Osteoblast (primary cell): ENCODE data around the gene ADAM22. TPM values are rescaled to one million over a fixed set of nuclear protein-coding genes. Genes with fewer than 3 reads are reported as not detected.

Source experiments
- DNase-seq: peaks from one replicate; pipeline ENCODE4 v3.0.0; 2011; ENCODE audit warnings: low spot score, mixed read lengths; ENCODE audit not compliant: insufficient read length; ENCODE audit errors: missing footprints
- H2AFZ ChIP-seq: 2 replicates; pipeline ENCODE4 v1.6.0; 2011; ENCODE audit warnings: mild to moderate bottlenecking, low read length
- H3K27ac ChIP-seq: 2 replicates; pipeline ENCODE4 v1.5.1; 2011; ENCODE audit warnings: mild to moderate bottlenecking, low read depth, low read length, moderate library complexity
- H3K27me3 ChIP-seq: 2 replicates; pipeline ENCODE4 v1.6.0; 2012; ENCODE audit warnings: mild to moderate bottlenecking, control low read depth, inconsistent platforms, low read length, moderate library complexity; ENCODE audit not compliant: insufficient read depth
- H3K36me3 ChIP-seq: 2 replicates; pipeline ENCODE4 v1.5.1; 2011; ENCODE audit warnings: mild to moderate bottlenecking, low read length, control low read depth, moderate library complexity; ENCODE audit not compliant: insufficient read depth
- H3K4me1 ChIP-seq: 2 replicates; pipeline ENCODE4 v1.5.1; 2011; ENCODE audit warnings: mild to moderate bottlenecking, low read length, control low read depth, moderate library complexity; ENCODE audit not compliant: insufficient read depth
- H3K4me2 ChIP-seq: 2 replicates; pipeline ENCODE4 v1.6.0; 2011; ENCODE audit warnings: mild to moderate bottlenecking, low read length; ENCODE audit not compliant: insufficient read depth
- H3K4me3 ChIP-seq: fragments of 200-600 bp; sonication (generic); 3 replicates; pipeline ENCODE4 v1.5.1; 2012; ENCODE audit warnings: mild to moderate bottlenecking, low read length, inconsistent platforms; ENCODE audit not compliant: insufficient read depth
- H3K79me2 ChIP-seq: 2 replicates; pipeline ENCODE4 v1.6.0; 2012; ENCODE audit warnings: mild to moderate bottlenecking, low read length, control low read depth, inconsistent platforms; ENCODE audit not compliant: insufficient read depth
- H3K9me3 ChIP-seq: 2 replicates; pipeline ENCODE4 v1.5.1; 2011; ENCODE audit warnings: low read depth, low read length, control low read depth
- H4K20me1 ChIP-seq: 2 replicates; pipeline ENCODE4 v1.6.0; 2012; ENCODE audit warnings: mild to moderate bottlenecking, low read length, control low read depth; ENCODE audit not compliant: insufficient read depth
- total RNA-seq: library from RNA; depleted of rRNA; stranded (reverse); fragments of >200 nt; gene quantifications from 2 replicates; pipeline ENCODE4 v1.2.3, GENCODE V29; 2012
- TF ChIP-seq, protein P1 (sequence below): IDR thresholded peaks from 2 replicates; pipeline ENCODE4 v1.5.1; 2011; ENCODE audit warnings: mild to moderate bottlenecking, low read depth, low read length, moderate library complexity; ENCODE audit errors: extremely low read depth

ADAM22 gene
- total RNA-seq, 1 donor = 0.36 TPM

DNA sequence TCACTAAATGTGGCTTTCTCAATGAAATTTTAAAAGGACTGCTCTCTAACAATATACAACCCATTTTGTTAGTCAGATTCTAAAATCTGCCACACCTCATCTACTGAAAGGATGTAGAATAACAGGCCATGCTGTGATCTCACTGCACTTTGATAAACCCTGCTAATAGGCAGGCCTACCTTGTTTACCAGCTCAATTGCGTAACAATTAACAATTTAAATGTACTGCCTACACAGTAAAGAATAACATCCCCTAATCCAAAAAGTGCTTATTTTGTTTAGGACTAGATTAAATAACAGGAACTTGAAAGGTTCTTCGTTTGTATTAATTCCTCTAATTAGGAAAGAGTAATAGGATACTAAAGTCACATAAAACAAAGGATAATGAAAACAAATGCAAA, 281.2 kb downstream of the ADAM22 start:
- H3K79me2 ChIP-seq = peaks cover 50% of the 10 kb centered on the region
- H3K27me3 ChIP-seq = no peaks in the 10 kb centered on the region
- peaks cover 11% of the 10 kb centered on the region for H3K4me1 ChIP-seq
- H3K9me3 ChIP-seq = no peaks in the 10 kb centered on the region
- H3K27ac ChIP-seq = no peak overlapping the region
- peaks cover 25% of the 10 kb centered on the region for H4K20me1 ChIP-seq
- TF ChIP-seq, protein P1, sequence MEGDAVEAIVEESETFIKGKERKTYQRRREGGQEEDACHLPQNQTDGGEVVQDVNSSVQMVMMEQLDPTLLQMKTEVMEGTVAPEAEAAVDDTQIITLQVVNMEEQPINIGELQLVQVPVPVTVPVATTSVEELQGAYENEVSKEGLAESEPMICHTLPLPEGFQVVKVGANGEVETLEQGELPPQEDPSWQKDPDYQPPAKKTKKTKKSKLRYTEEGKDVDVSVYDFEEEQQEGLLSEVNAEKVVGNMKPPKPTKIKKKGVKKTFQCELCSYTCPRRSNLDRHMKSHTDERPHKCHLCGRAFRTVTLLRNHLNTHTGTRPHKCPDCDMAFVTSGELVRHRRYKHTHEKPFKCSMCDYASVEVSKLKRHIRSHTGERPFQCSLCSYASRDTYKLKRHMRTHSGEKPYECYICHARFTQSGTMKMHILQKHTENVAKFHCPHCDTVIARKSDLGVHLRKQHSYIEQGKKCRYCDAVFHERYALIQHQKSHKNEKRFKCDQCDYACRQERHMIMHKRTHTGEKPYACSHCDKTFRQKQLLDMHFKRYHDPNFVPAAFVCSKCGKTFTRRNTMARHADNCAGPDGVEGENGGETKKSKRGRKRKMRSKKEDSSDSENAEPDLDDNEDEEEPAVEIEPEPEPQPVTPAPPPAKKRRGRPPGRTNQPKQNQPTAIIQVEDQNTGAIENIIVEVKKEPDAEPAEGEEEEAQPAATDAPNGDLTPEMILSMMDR = no peak
- H2AFZ ChIP-seq = no peak overlapping the region
- H3K4me3 ChIP-seq = no peak overlapping the region
- no peak overlapping the region for H3K4me2 ChIP-seq
- DNase-seq = no peak
- peaks cover 45% of the 10 kb centered on the region for H3K36me3 ChIP-seq

DNA sequence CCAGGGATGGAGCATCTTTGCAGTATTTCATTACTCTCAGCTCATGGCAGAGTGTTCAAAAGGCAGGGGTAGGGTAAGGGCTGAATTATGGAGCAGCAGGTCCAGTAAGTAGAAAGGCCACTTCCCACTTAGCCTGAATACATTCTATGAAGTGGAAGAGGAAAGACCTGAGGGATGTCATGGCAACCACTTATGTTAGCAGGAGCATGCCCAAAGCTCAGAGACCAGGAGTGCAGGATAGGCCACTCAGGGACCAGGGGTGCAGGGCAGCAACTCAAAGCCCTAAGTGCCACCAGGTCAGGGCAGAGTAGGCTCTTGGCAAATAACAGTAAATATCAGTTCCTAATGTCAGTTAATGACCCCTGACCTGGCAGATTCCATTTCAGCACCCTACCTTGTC, 282.2 kb downstream of the ADAM22 start:
- H3K4me2 ChIP-seq = no peak overlapping the region
- H2AFZ ChIP-seq = no peak overlapping the region
- DNase-seq = no peak
- H3K9me3 ChIP-seq = no peaks in the 10 kb centered on the region
- H3K4me1 ChIP-seq = peaks cover 14% of the 10 kb centered on the region
- peaks cover 50% of the 10 kb centered on the region for H3K79me2 ChIP-seq
- peaks cover 25% of the 10 kb centered on the region for H4K20me1 ChIP-seq
- peaks cover 45% of the 10 kb centered on the region for H3K36me3 ChIP-seq
- TF ChIP-seq, protein P1 = no peak
- no peak overlapping the region for H3K4me3 ChIP-seq
- no peaks in the 10 kb centered on the region for H3K27me3 ChIP-seq
- H3K27ac ChIP-seq = no peak overlapping the region

DNA sequence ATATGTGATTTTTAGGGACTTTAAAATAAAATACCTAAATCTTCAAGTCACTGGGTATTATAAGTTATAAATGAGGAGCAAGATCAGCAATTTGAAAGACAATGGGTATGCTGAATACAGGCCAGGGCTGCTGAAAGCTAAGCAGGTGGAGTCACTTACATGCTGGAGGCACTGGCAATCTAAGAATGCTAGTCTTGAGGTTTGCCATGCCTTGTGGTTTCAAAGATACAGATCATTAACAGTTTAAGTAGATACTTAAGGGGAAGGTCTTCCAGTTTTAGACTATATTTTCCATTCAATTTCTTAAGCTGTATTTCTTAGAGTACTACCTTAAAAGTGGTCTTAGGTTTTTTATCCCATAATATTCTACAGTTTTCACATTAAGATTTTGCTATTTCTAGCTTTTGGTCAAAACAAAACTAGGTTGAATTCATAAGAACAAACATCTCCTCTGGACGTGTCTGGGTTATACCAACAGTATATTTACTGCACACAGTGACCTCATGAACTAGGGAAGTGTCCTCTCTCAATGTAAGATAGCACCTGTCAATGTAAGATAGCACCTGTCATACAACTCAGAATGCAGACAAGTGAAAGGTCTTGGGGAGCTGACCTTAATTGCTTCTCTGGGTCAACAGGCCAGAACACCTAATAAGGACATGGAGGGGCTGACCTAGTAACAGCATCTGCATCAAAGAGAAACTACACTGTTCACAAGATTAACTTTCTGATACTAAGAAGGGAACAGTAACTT, 283.8 kb downstream of the ADAM22 start:
- H3K9me3 ChIP-seq = no peaks in the 10 kb centered on the region
- peak overlapping the region; percentile 88 for H3K4me3 ChIP-seq

DNA sequence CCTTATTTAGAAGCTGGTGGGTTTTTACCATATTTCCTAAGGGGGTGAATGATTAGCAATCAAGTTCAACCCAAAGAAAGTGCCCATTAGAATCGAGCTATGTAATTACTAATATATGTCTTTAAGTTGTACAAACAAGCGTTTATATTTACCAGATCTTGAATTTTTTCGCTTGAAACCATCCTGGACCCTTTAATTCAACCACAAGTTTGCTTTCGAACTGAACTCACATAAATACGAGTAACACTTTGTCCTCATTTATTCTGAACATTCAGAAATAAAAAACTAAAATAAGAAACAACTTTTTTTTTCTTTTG, 284.3 kb downstream of the ADAM22 start:
- H3K4me1 ChIP-seq = peaks cover 14% of the 10 kb centered on the region
- peak overlapping the region; percentile 88 for H3K4me3 ChIP-seq
- DNase-seq = no peak
- H3K4me2 ChIP-seq = peak overlapping the region; percentile 99
- H2AFZ ChIP-seq = peak overlapping the region; percentile 67
- peak overlapping the region; percentile 97 for H3K27ac ChIP-seq
- peaks cover 27% of the 10 kb centered on the region for H3K36me3 ChIP-seq
- H3K27me3 ChIP-seq = no peaks in the 10 kb centered on the region
- no peaks in the 10 kb centered on the region for H3K9me3 ChIP-seq
- peaks cover 22% of the 10 kb centered on the region for H4K20me1 ChIP-seq
- peaks cover 44% of the 10 kb centered on the region for H3K79me2 ChIP-seq
- TF ChIP-seq, protein P1 = no peak

More for the DNA sequence above, 283.8 kb downstream of the ADAM22 start:
- peaks cover 32% of the 10 kb centered on the region for H3K36me3 ChIP-seq
- DNase-seq = no peak
- peaks cover 46% of the 10 kb centered on the region for H3K79me2 ChIP-seq
- TF ChIP-seq, protein P1 = no peak
- H4K20me1 ChIP-seq = peaks cover 22% of the 10 kb centered on the region
- peak overlapping the region; percentile 99 for H3K4me2 ChIP-seq
- H3K27ac ChIP-seq = peak overlapping the region; percentile 97
- H3K4me1 ChIP-seq = peaks cover 14% of the 10 kb centered on the region
- no peak overlapping the region for H2AFZ ChIP-seq
- no peaks in the 10 kb centered on the region for H3K27me3 ChIP-seq
